GM12875 (cell line): ENCODE measurements around the gene SUN1.

Experiments used
- H3K4me3 ChIP-seq: one replicate; pipeline ENCODE4 v1.5.1; 2011; ENCODE audit warnings: low read depth, low read length, control low read depth
- TF ChIP-seq, protein P1 (sequence below): IDR thresholded peaks from 2 replicates; pipeline ENCODE4 v1.5.1; 2011; ENCODE audit warnings: low read depth, mild to moderate bottlenecking, control low read depth, inconsistent platforms, low read length, moderate library complexity, borderline replicate concordance; ENCODE audit not compliant: insufficient read depth

Gene SUN1

DNA sequence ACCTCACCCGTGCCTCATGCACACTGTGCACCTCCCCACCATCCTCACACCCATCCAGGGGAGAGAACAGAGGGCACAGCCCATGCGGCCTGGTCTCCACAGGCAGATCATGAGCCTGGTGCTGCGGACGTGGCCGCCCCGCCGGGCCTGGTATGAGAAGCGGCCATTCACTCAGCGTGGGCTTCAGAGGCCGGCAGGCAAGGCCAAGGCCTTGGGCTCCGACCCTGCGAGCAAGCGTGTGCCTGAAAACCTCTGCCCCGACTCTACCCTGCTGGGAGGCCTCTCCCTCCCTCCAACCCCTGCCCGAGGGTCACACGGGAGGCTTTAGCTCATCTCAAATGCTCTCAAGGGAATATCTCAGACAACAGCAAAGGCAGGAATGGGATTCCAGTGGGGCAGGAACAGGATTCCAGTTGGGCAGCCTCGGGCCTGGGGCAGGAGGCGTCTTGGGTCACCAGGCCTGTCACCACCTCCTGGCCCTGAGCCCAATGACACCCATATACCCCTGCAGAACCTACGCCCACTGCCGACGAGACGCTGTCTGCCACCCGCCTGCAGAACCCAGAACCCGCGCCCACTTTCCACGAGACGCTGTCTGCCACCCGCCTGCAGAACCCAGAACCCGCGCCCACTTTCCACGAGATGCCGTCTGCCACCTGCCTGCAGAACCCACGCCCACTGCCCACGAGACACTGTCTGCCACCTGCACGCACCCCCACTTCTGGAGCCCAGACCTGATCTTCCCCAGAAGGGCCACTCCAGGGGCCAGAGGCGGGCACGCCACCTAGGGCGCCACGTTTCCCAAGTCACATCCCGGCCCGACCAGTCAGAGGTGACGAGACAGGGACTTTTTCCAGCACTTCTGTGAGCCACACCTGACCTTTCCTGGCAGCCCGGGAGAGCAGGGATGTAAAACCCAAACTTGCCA lies 83.3 kb downstream of the SUN1 start:
- no peak overlapping the region for H3K4me3 ChIP-seq
- TF ChIP-seq, protein P1, sequence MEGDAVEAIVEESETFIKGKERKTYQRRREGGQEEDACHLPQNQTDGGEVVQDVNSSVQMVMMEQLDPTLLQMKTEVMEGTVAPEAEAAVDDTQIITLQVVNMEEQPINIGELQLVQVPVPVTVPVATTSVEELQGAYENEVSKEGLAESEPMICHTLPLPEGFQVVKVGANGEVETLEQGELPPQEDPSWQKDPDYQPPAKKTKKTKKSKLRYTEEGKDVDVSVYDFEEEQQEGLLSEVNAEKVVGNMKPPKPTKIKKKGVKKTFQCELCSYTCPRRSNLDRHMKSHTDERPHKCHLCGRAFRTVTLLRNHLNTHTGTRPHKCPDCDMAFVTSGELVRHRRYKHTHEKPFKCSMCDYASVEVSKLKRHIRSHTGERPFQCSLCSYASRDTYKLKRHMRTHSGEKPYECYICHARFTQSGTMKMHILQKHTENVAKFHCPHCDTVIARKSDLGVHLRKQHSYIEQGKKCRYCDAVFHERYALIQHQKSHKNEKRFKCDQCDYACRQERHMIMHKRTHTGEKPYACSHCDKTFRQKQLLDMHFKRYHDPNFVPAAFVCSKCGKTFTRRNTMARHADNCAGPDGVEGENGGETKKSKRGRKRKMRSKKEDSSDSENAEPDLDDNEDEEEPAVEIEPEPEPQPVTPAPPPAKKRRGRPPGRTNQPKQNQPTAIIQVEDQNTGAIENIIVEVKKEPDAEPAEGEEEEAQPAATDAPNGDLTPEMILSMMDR = no peak

DNA sequence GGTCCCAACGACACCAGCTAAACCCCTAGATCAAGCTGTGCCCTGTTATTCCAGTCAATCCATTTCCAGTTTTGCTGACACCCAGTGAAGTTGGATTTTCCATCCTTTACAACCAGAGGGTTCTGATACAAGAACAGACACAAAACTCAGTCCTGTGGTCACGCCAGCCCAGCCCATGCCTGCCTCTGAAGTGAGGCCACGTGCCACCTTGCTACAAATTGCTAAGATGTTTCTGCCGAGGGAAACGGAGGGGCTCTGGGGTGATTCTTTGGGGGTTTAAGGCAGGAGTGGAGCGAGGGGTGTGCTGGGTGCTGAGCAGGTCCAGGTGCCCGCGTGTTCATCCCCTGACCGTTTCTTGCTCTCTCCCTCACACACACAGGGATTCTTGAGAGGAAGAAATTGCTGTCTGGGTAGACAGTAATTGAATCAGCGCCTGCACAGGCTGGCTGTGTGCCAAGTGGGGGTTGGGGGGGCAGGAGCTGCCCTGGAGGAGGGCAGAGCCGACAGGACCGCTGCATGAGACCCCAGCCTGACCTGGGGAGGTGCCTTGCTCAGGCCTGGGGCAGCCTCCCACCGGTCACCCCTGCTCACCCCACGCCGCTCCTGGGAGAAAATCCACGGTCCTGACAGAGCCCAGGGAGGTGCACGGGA lies 84.1 kb downstream of the SUN1 start:
- TF ChIP-seq, protein P1 = no peak
- no peak overlapping the region for H3K4me3 ChIP-seq

DNA sequence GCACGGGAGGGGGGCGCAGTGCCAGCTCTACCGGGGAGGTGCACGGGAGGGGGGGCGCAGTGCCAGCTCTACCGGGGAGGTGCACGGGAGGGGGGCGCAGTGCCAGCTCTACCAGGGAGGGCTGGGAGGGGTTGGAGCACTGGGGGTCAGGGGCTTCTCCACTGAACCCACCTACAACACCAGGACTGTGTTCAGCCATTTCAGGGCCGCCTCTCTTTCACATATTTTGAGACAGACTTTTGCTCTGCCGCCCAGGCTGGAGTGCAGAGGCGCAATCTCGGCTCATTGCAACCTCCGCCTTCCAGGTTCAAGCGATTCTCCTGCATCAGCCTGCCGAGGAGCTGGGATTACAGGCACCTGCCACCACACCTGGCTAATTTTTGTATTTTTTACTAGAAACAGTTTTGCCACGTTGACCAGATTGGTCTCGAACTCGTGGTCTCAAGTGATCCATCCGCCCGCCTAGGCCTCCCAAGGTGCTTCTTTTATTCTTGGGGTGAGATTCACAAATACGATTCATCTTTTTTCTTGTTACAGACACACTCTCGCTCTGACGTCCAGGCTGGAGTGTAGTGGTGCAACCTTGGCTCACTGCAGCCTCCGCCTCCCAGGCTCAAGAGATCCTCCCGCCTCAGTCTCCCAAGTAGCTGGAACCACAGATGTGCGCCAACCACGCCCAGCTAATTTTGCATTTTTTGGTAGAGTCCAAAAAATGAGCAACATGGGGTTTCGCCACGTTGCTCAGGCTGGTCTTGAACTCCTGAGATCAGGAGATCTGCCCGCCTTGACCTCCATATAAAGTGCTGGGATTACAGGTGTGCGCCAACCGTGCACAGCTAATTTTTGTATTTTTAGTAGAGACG lies 85.2 kb downstream of the SUN1 start:
- TF ChIP-seq, protein P1 = no peak
- no peak overlapping the region for H3K4me3 ChIP-seq

DNA sequence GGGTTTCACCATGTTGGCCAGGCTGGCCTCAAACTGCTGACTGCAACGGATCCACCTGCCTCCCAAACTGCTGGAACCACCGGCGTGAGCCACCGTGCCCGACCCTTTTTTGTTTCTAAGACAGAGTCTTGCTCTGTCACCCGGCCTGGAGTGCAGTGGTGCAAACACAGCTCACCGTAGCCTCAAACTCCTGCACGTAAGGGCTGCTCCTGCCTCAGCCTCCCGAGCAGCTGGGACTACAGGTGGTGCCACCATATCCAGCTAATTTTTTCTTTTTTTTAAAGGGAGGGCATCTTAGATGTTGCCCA lies 85.8 kb downstream of the SUN1 start:
- H3K4me3 ChIP-seq = no peak overlapping the region
- TF ChIP-seq, protein P1 = no peak

DNA sequence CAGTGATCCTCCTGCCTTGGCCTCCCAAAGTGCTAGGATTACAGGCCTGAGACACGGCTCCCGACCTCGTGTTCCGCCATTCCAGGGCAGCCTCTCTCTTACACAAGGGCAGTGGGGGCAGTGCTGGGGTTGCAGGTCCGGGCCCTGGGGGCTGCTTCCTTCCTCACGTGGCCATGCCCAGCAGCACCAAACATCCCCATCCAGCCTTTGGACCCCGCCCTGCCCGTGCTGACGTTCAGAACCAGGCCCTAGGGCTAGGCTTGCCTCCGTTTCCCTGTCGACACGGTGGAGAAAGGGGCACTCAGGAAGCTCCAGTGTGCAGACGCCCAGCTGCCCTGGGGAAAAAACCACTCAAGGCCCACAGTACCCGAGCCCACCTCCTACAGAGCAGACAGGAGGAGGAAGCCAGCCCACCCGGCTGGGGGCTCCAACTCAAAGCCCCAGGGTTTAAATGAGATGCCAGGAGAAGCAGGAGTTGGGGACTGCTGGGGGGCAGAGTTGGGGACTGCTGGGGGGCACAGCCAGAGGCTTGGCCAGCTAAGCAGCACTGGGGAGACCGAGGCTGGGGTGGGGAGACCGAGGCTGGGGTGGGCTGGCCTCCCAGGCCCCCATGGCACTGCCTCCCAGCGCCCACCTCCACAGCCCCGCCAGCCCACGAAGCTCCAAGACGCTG lies 86.3 kb downstream of the SUN1 start:
- TF ChIP-seq, protein P1 = no peak
- no peak overlapping the region for H3K4me3 ChIP-seq

DNA sequence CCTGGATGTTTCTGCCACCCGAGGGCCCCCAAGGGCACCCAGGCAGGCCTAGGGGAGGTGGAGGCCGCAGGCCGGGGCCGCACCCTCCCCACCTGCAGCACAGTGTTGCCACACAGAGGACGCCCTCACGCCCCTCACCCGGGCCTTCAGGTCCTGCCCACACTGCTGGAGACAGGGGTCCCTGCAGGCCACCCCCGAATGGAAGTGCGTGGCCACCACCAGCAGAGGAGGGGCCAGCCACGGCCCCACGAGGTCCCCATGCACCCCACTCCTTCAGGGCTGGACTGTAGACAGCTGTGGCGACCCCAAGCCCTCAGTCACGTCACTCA lies 86.8 kb downstream of the SUN1 start:
- TF ChIP-seq, protein P1 = no peak
- H3K4me3 ChIP-seq = no peak overlapping the region
